GM21367 (cell line): ENCODE data around the gene FERMT3.

Experiments
- ATAC-seq: cut with Tn5 transposase; IDR thresholded peaks from one replicate; pipeline ENCODE4 v1.9.1; 2021; ENCODE audit not compliant: unreplicated experiment

The FERMT3 gene

DNA sequence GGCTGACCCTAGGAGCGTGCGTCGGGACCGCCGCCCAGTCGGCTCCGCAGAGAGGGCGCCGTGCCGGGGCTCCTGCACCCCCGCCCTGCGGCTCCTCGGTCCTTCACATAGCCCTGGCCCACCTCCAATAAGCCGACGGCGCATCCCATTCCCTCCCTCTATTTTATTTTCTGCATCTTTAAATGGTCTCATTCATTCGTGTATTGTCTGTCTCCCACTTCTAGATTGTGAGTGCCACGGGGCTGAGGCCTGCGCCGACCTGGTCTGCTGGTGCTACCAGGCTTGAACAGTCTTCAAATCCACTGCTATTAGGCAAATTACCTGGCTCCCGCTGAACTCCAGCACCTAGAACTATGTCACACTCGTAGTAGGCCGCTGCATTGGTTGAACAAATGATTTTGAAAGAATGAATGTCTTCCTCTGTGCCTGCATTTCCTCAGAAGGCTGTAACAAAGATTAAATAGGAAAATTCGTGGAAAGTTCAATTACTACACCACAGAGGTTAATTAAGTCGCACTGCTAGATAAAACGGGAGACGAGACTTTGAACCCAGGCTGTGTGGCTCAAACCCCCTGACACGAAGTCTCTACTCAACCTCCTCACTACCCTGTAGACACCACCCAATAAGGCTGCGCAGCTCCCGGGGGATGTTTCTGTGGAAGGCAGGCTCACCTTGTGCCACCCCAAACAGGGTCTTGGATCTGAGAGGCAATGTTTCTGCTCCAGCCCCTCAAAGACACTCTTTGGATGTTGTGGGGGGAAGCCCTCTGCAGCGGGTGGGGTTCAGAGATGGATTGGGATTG lies 41.4 kb downstream of the FERMT3 start:
- no peak for ATAC-seq

- ATAC-seq: no peak
These were observed 42.1 kb downstream of the FERMT3 start for GRCh38 chr11:64248578-64248977.

GRCh38 chr11:64249038-64249437 lies 42.5 kb downstream of the FERMT3 start:
- no peak for ATAC-seq

- no peak for ATAC-seq
These were observed 43.3 kb downstream of the FERMT3 start for GRCh38 chr11:64249563-64250414.

DNA sequence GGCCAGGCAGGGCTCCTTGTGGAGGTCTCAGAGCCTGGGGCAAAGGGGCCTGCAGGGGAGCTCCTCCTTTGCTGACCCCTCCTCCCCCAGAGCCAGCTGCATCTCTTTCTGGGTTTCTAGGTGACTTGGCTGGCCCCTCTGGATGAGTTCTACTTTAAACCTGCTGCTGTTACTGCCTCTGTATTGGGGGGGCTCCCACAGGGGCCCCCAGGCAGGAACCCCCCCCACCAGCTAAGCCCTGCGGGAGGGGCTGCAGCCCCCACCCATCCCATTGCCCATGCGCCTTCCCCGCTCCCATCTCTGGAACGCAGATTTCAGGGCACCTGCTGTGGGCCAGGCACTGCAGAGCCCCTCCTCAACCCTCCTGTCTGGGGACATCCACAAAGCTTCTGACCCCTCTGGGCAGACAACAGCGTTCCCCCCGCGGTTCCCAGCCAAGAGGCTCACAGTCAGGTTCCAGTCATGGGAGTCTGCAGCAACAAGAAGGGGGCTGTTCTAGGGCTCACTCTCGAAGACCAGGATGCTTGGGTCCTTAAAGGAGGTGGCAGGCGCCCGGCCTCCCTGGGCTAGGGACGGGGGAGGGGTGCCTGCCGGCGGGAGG lies 44.0 kb downstream of the FERMT3 start:
- no peak for ATAC-seq

GRCh38 chr11:64251016-64251752 lies 44.7 kb downstream of the FERMT3 start, which contains the start of gene PLCB3:
TSS of gene PLCB3 (plus strand) at chr11:64251530. CDS start at chr11:64251650, 120 bp downstream.
- peak; percentile 29 for ATAC-seq

- ATAC-seq: no peak
These were observed 45.2 kb downstream of the FERMT3 start for GRCh38 chr11:64251753-64252002.

- no peak for ATAC-seq
These were observed 45.7 kb downstream of the FERMT3 start for GRCh38 chr11:64252003-64252872.

GRCh38 chr11:64253043-64253442 lies 46.5 kb downstream of the FERMT3 start:
- ATAC-seq: no peak

DNA sequence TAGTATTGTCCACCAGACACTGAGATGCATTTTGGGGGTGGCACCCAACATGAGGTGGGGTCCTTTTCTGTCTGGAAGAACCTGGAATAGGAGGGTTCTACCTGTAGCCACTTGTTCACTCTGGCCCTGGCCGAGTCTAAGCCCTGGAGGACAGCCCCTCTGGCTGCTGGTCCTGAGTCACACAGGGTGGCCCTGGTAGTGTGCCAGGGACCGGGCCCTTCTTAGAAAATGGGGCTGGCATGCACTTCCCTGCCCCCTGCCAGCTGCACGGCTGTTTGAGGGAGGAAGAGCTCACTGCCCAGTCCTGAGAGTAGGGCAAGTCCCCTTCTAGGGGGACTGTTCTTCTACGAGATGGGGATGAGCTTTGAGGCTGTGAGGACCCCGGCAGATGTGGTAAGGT lies 47.0 kb downstream of the FERMT3 start:
- ATAC-seq: no peak

DNA sequence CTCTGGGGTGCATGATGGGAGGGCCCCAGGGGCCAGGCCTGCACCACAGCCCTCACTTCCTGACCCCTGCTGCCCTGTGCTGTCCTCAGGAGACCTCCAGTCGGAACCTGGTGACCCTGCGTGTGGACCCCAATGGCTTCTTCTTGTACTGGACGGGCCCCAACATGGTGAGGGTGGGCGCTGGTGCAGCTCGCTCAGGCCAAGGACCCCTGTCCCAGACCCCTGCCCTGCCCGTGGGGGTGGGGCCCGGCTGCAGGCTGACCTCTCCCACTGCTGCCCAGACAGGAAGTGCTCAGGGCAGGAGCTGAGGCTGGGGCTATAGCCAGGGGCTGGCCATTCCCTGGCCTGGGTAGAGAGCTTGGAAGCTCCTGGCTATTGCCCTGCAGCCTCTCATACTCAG lies 47.8 kb downstream of the FERMT3 start:
- ATAC-seq: no peak

GRCh38 chr11:64255135-64256128 lies 48.9 kb downstream of the FERMT3 start:
- ATAC-seq: no peak

GRCh38 chr11:64256300-64256699 lies 49.8 kb downstream of the FERMT3 start:
- ATAC-seq: no peak

GRCh38 chr11:64258356-64258755 lies 51.8 kb downstream of the FERMT3 start:
- no peak for ATAC-seq

DNA sequence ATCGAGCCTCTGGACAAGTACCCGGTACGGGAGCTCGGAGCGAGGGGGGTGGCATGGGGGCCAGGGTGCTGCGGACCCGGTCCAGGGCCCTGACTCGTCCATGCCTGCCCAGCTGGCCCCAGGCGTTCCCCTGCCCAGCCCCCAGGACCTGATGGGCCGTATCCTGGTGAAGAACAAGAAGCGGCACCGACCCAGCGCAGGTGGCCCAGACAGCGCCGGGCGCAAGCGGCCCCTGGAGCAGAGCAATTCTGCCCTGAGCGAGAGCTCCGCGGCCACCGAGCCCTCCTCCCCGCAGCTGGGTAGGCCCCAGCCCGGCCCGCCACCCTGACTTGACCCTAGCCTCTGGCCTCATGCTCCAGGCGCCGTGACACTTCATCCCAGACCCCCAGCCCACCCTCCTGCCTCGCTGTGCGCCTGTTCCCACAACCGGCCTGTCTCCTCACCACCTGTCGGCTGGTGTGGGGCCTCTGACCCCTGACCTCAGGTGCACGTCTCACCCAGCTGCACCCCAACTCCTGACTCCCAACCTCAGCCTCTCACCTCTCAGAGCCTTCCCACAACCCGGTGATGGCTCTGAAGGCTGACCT lies 52.5 kb downstream of the FERMT3 start:
- ATAC-seq: no peak

- ATAC-seq: no peak
These were observed 53.1 kb downstream of the FERMT3 start for GRCh38 chr11:64259533-64260067.

DNA sequence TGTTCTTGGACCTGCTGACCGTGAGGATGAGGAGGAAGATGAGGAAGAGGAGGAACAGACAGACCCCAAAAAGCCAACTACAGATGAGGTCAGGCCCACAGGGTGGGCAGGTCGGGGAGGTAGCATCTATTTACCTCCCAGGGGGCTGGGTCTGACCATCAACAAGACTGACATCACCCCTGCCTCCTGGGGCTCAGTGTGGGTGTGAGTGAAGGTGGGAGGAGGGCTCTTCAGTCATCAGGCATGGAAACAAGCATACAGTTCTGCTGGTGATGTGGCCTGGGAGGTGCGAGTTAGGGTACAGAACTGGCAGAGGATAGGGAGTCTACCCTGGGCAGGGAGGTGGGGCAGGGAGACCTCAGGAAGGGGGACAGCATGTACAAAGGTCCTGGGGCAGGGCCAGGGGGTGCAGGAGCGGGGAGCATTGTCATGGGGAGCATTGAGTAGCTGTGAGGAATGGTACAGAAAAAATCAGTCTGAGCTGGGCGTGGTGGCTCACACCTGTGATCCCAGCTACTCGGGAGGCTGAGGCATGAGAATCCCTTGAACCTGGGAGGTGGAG lies 53.7 kb downstream of the FERMT3 start:
- ATAC-seq: no peak

GRCh38 chr11:64261556-64262080 lies 55.1 kb downstream of the FERMT3 start:
- no peak for ATAC-seq
